Right cardiac atrium (tissue), 5 donors: ENCODE results near the gene CCDC106. TPM values are rescaled to one million over a fixed set of nuclear protein-coding genes. Genes with fewer than 3 reads are reported as not detected.

Experiments used
- ATAC-seq, 2 donors: fragments of 200-7000 bp; cut with Tn5 transposase; one replicate each; pipeline versions ENCODE4 v1.8.0 to v1.9.1; 2020; ENCODE audit warnings: moderate library complexity in 2 of 2, mild to moderate bottlenecking in 1 of 2
- DNase-seq, 3 donors: peaks; one replicate each; pipeline ENCODE4 v3.0.0-alpha.2; 2020
- H3K27ac ChIP-seq: one replicate; pipeline ENCODE4 v1.5.1; 2013; ENCODE audit warnings: mild to moderate bottlenecking, low read length, control low read depth, moderate library complexity
- H3K27me3 ChIP-seq: one replicate; pipeline ENCODE4 v1.6.1; 2013; ENCODE audit not compliant: control insufficient read depth, insufficient read depth
- H3K4me1 ChIP-seq: one replicate; pipeline ENCODE4 v1.6.1; 2013; ENCODE audit warnings: low read length; ENCODE audit not compliant: control insufficient read depth, insufficient read depth
- H3K4me3 ChIP-seq: one replicate; pipeline ENCODE4 v1.5.1; 2013; ENCODE audit warnings: low read length, control low read depth
- H3K9me3 ChIP-seq: one replicate; pipeline ENCODE4 v1.6.1; 2013; ENCODE audit warnings: low read length; ENCODE audit not compliant: control insufficient read depth
- WGBS: extraction: QIAGEN DNeasy Blood & Tissue Kit; methylation state at CpG from one replicate; pipeline ENCODE4 v1.1.7; 2013; 5-methylcytosine and 5-hydroxymethylcytosine counted together
- intact Hi-C, 4 donors: fragments of 100-400 bp; cut with DNase I; formaldehyde crosslinking; loops; one replicate each; pipeline versions ENCODE4 v1.11.0 to v1.14.0; 2022 to 2023
- polyA plus RNA-seq: library from polyadenylated mRNA; stranded (reverse); fragments of 200-250 nt; gene quantifications from one replicate; pipeline ENCODE4 v1.2.3, GENCODE V29; 2013
- total RNA-seq, 4 donors: library from RNA; stranded (reverse); fragmentation: NEBNext Ultra II Directional; extraction: Animal tissue kit (Norgen Biotek cat#: 25700); gene quantifications; one replicate each; pipeline ENCODE4 v1.2.1, GENCODE V29; 2021
- donor health status: healthy with polysubstance abuse.
- donor health status: DM: no; HTN: yes; CAD: no.
- donor health status: DM: no; HTN: no; CAD: no.
- donor health status: DM: no; HTN: yes; CAD: no; lungs with severe emphysema.
- donor health status: DM: yes; HTN: yes; CAD: no.

The CCDC106 gene
- total and polyA plus RNA-seq, 5 donors, result 23.6 to 30.4 (median 24.5) TPM

- peak in 1 of 2 donors; percentile 8 for ATAC-seq
- intact Hi-C loops, result no loop called here
- no peaks in the 10 kb centered on the region for H3K4me1 ChIP-seq
- no peaks in the 10 kb centered on the region for H3K9me3 ChIP-seq
- no peak overlapping the region for H3K4me3 ChIP-seq
- H3K27me3 ChIP-seq, result no peaks in the 10 kb centered on the region
- DNase-seq, result peak in 2 of 3 donors; percentile 38 to 52
- H3K27ac ChIP-seq, result no peak overlapping the region
- 91% methylated on average over 22 of the region's 22 CpGs for WGBS
These were observed 39.5 kb downstream of the CCDC106 start for GRCh38 chr19:55687281-55688201.

GRCh38 chr19:55688422-55689218 is 40.6 kb downstream of the CCDC106 start:
- Histone ChIP-seq H3K4me1 (no peaks in the 10 kb centered on the region), H3K27ac (no peak overlapping the region), H3K27me3 (no peaks in the 10 kb centered on the region), H3K9me3 (no peaks in the 10 kb centered on the region), H3K4me3 (no peak overlapping the region)
- DNase-seq (peak in 2 of 3 donors; percentile 45 to 48), ATAC-seq (no peak)
- intact Hi-C loops, result no loop called here
- 70% methylated on average over 27 of the region's 27 CpGs for WGBS

- Histone ChIP-seq H3K4me3 (no peak overlapping the region), H3K27me3 (no peaks in the 10 kb centered on the region), H3K4me1 (no peaks in the 10 kb centered on the region), H3K9me3 (no peaks in the 10 kb centered on the region), H3K27ac (no peak overlapping the region)
- DNase-seq, result peak in 2 of 3 donors; percentile 49 to 54
- WGBS, result 92% methylated on average over 35 of the region's 35 CpGs
- ATAC-seq, result no peak
- intact Hi-C loops, result no loop called here
These were observed 41.5 kb downstream of the CCDC106 start for GRCh38 chr19:55689411-55690108.

- no peaks in the 10 kb centered on the region for H3K9me3 ChIP-seq
- 95% methylated on average over 25 of the region's 25 CpGs for WGBS
- intact Hi-C loops, result no loop called here
- ATAC-seq, result no peak
- no peaks in the 10 kb centered on the region for H3K4me1 ChIP-seq
- DNase-seq, result peak in 2 of 3 donors; percentile 37 to 51
- H3K27ac ChIP-seq, result no peak overlapping the region
- H3K4me3 ChIP-seq, result no peak overlapping the region
- no peaks in the 10 kb centered on the region for H3K27me3 ChIP-seq
These were observed 42.2 kb downstream of the CCDC106 start for GRCh38 chr19:55690109-55690768.

- Histone ChIP-seq H3K4me3 (no peak overlapping the region), H3K27me3 (no peaks in the 10 kb centered on the region), H3K9me3 (no peaks in the 10 kb centered on the region), H3K4me1 (no peaks in the 10 kb centered on the region), H3K27ac (no peak overlapping the region)
- no peak for ATAC-seq
- peak in 1 of 3 donors; percentile 45 for DNase-seq
- WGBS, result 94% methylated on average over 31 of the region's 31 CpGs
- intact Hi-C loops, result no loop called here
These were observed 42.9 kb downstream of the CCDC106 start for GRCh38 chr19:55690769-55691545.

- no peaks in the 10 kb centered on the region for H3K9me3 ChIP-seq
- no peak overlapping the region for H3K4me3 ChIP-seq
- DNase-seq (peak in 1 of 3 donors; percentile 60), ATAC-seq (no peak)
- no peak overlapping the region for H3K27ac ChIP-seq
- H3K27me3 ChIP-seq, result no peaks in the 10 kb centered on the region
- H3K4me1 ChIP-seq, result no peaks in the 10 kb centered on the region
- intact Hi-C loops, result no loop called here
- WGBS, result 93% methylated on average over 31 of the region's 31 CpGs
These were observed 43.8 kb downstream of the CCDC106 start for GRCh38 chr19:55691561-55692481.

GRCh38 chr19:55692681-55693081 is 44.7 kb downstream of the CCDC106 start:
- Histone ChIP-seq H3K27ac (no peak overlapping the region), H3K27me3 (no peaks in the 10 kb centered on the region), H3K4me1 (no peaks in the 10 kb centered on the region), H3K9me3 (no peaks in the 10 kb centered on the region), H3K4me3 (no peak overlapping the region)
- intact Hi-C loops, result no loop called here
- WGBS, result 92% methylated on average over 19 of the region's 19 CpGs
- ATAC-seq (no peak), DNase-seq (no peak)

GRCh38 chr19:55693336-55693974 is 45.4 kb downstream of the CCDC106 start:
- intact Hi-C loops, result no loop called here
- Histone ChIP-seq H3K4me1 (no peaks in the 10 kb centered on the region), H3K27ac (no peak overlapping the region), H3K4me3 (no peak overlapping the region), H3K9me3 (no peaks in the 10 kb centered on the region), H3K27me3 (no peaks in the 10 kb centered on the region)
- WGBS, result 94% methylated on average over 20 of the region's 20 CpGs
- ATAC-seq (no peak), DNase-seq (peak in 1 of 3 donors; percentile 55)

- WGBS, result 88% methylated on average over 15 of the region's 15 CpGs
- ATAC-seq, result no peak
These were observed 46.2 kb downstream of the CCDC106 start for GRCh38 chr19:55694241-55694655.

More at GRCh38 chr19:55694241-55694655, 46.2 kb downstream of the CCDC106 start:
- Histone ChIP-seq H3K4me3 (no peak overlapping the region), H3K27ac (no peak overlapping the region), H3K9me3 (no peaks in the 10 kb centered on the region), H3K4me1 (no peaks in the 10 kb centered on the region), H3K27me3 (no peaks in the 10 kb centered on the region)
- DNase-seq, result no peak
- intact Hi-C loops, result no loop called here
